ENCODE results near the gene ADRA2B.
A peak's percentile ranks its signal among the peaks of the same experiment; 100 is the strongest.
"Not testable (repeated sequence)": the region's sequence is repeated elsewhere in the genome, so short reads cannot be mapped to it uniquely, and the experiment has no call there.

Gene ADRA2B

GRCh38 chr2:96150007-96150640 lies 33.8 kb upstream of the ADRA2B start:
- no peak for DNase-seq (ENCODE audit: low read depth)

GRCh38 chr2:96148410-96149217 lies 32.2 kb upstream of the ADRA2B start:
- DNase-seq (ENCODE audit: low read depth) = peak; percentile 93

- no peak for DNase-seq (ENCODE audit: low read depth)
Observed at GRCh38 chr2:96147593-96148201, 31.3 kb upstream of the ADRA2B start.

GRCh38 chr2:96146881-96147592 lies 30.7 kb upstream of the ADRA2B start:
- DNase-seq (ENCODE audit: low read depth) = no peak

GRCh38 chr2:96146153-96146880 lies 29.9 kb upstream of the ADRA2B start:
- no peak for DNase-seq (ENCODE audit: low read depth)

- no peak for DNase-seq (ENCODE audit: low read depth)
Observed at GRCh38 chr2:96145848-96146152, 29.4 kb upstream of the ADRA2B start.

GRCh38 chr2:96145036-96145847 lies 28.9 kb upstream of the ADRA2B start, which contains the start of gene DUSP2:
DUSP2 (minus strand) TSS chr2:96145440; CDS start chr2:96145354, 86 bp downstream.
- DNase-seq (ENCODE audit: low read depth) = peak; percentile 69

GRCh38 chr2:96144481-96145035 lies 28.2 kb upstream of the ADRA2B start:
- DNase-seq (ENCODE audit: low read depth) = no peak

GRCh38 chr2:96143848-96144480 lies 27.6 kb upstream of the ADRA2B start:
- no peak for DNase-seq (ENCODE audit: low read depth)

GRCh38 chr2:96143231-96143847 lies 27.0 kb upstream of the ADRA2B start:
- no peak for DNase-seq (ENCODE audit: low read depth)

- DNase-seq (ENCODE audit: low read depth) = no peak
Observed at GRCh38 chr2:96142217-96143113, 26.1 kb upstream of the ADRA2B start.

GRCh38 chr2:96141624-96141967 lies 25.2 kb upstream of the ADRA2B start:
- DNase-seq (ENCODE audit: low read depth) = not testable (repeated sequence)

- DNase-seq (ENCODE audit: low read depth) = no peak
Observed at GRCh38 chr2:96140941-96141623, 24.7 kb upstream of the ADRA2B start.

GRCh38 chr2:96139181-96139758 lies 22.9 kb upstream of the ADRA2B start:
- DNase-seq (ENCODE audit: low read depth) = no peak

GRCh38 chr2:96138179-96139145 lies 22.1 kb upstream of the ADRA2B start, which contains the start of gene ASTL:
ASTL (minus strand) TSS chr2:96138502; CDS start chr2:96138436, 66 bp downstream.
- DNase-seq (ENCODE audit: low read depth) = peak; percentile 34

Data from iris pigment epithelial cell (primary cell).